AML-193 (cell line): ENCODE measurements around the gene NUDT13.

Experiments
- DNase-seq, 2 experiments: peaks; one replicate each; lab custom pipeline; 2025; lab: John Stamatoyannopoulos, UW

The NUDT13 gene

GRCh38 chr10:73163096-73163495 is 52.8 kb downstream of the NUDT13 start:
- DNase-seq = no peak

GRCh38 chr10:73166972-73167371 is 56.7 kb downstream of the NUDT13 start:
- no peak for DNase-seq

GRCh38 chr10:73167458-73167782 is 57.2 kb downstream of the NUDT13 start:
- no peak for DNase-seq

- DNase-seq = peak; percentile 64 to 75
Measured at GRCh38 chr10:73167783-73168464, 57.7 kb downstream of the NUDT13 start, which contains the start of the genes ECD and FAM149B1. Gene ECD (minus strand): TSS chr10:73168008. CDS start chr10:73163937, 4,071 bp downstream. Gene FAM149B1 (plus strand): TSS chr10:73168119. CDS start chr10:73168340, 221 bp downstream.

- peak in 1 of 2 experiments; percentile 30 for DNase-seq
Measured at GRCh38 chr10:73168465-73168803, 58.2 kb downstream of the NUDT13 start.

GRCh38 chr10:73169320-73169719 is 59.1 kb downstream of the NUDT13 start:
- no peak for DNase-seq

- DNase-seq = no peak
Measured at GRCh38 chr10:73172867-73173266, 62.6 kb downstream of the NUDT13 start.

GRCh38 chr10:73174148-73174925 is 64.1 kb downstream of the NUDT13 start:
- no peak for DNase-seq
